Upper lobe of right lung (tissue), 1 donor: ENCODE measurements around the gene MPV17L2. TPM values are rescaled to one million over a fixed set of nuclear protein-coding genes. Genes with fewer than 3 reads are reported as not detected.
"Not testable (repeated sequence)": the region's sequence is repeated elsewhere in the genome, so short reads cannot be mapped to it uniquely, and the experiment has no call there.

Source experiments
- ATAC-seq: fragments of 200-7000 bp; cut with Tn5 transposase; one replicate; pipeline ENCODE4 v1.9.1; 2020; ENCODE audit warnings: mild to moderate bottlenecking, moderate library complexity
- DNase-seq: peaks from one replicate; pipeline ENCODE4 v3.0.0-alpha.2; 2020
- H3K27ac ChIP-seq: fragments of 200-600 bp; one replicate; pipeline ENCODE4 v1.8.0; 2022
- H3K27me3 ChIP-seq: fragments of 200-600 bp; one replicate; pipeline ENCODE4 v1.8.0; 2022; ENCODE audit warnings: mild to moderate bottlenecking
- H3K36me3 ChIP-seq: fragments of 200-600 bp; one replicate; pipeline ENCODE4 v1.8.0; 2022
- H3K4me1 ChIP-seq: fragments of 200-600 bp; one replicate; pipeline ENCODE4 v1.8.0; 2022
- H3K4me3 ChIP-seq: fragments of 200-600 bp; one replicate; pipeline ENCODE4 v1.8.0; 2022; ENCODE audit warnings: mild to moderate bottlenecking
- H3K9me3 ChIP-seq: fragments of 200-600 bp; one replicate; pipeline ENCODE4 v1.8.0; 2022
- intact Hi-C: fragments of 100-400 bp; cut with DNase I; formaldehyde crosslinking; loops from one replicate; pipeline ENCODE4 v1.11.0; 2022
- total RNA-seq: library from RNA; stranded (reverse); fragmentation: NEBNext Ultra II Directional; extraction: Animal tissue kit (Norgen Biotek cat#: 25700); gene quantifications from one replicate; pipeline ENCODE4 v1.2.1, GENCODE V29; 2021
- TF ChIP-seq, protein P1 (sequence below): fragments of 200-600 bp; IDR thresholded peaks from one replicate; pipeline ENCODE4 v1.8.0; 2022; ENCODE audit warnings: antibody characterized with exemption
- donor health status: DM: no; HTN: yes; CAD: no; lungs with severe emphysema.

The MPV17L2 gene
- total RNA-seq, 1 donor from 2014 or later: 8.2 TPM

DNA sequence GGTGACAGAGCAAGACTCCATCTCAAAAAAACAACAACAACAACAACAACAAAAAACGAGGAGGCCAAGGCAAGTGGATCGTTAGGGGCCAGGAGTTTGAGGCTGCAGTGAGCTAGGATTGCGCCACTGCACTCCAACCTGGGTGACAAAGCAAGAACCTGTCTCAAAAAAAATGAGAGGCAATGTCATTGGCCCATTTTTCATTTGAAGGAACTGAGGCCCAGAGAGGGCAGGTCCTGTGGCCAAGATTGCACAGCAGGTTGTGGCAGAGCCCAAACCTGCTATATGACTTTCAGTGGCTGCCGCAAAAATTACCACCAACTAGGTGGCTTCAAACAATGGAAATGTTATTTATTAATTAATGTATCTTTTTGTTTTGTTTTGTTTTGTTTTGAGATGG, 34.6 kb upstream of the MPV17L2 start:
- Histone ChIP-seq H3K27ac (no peak overlapping the region), H3K4me1 (peaks cover 46% of the 10 kb centered on the region), H3K36me3 (peaks cover 11% of the 10 kb centered on the region), H3K27me3 (no peaks in the 10 kb centered on the region), H3K4me3 (no peak overlapping the region), H3K9me3 (no peaks in the 10 kb centered on the region)
- intact Hi-C loops: no loop called here
- TF ChIP-seq, protein P1, sequence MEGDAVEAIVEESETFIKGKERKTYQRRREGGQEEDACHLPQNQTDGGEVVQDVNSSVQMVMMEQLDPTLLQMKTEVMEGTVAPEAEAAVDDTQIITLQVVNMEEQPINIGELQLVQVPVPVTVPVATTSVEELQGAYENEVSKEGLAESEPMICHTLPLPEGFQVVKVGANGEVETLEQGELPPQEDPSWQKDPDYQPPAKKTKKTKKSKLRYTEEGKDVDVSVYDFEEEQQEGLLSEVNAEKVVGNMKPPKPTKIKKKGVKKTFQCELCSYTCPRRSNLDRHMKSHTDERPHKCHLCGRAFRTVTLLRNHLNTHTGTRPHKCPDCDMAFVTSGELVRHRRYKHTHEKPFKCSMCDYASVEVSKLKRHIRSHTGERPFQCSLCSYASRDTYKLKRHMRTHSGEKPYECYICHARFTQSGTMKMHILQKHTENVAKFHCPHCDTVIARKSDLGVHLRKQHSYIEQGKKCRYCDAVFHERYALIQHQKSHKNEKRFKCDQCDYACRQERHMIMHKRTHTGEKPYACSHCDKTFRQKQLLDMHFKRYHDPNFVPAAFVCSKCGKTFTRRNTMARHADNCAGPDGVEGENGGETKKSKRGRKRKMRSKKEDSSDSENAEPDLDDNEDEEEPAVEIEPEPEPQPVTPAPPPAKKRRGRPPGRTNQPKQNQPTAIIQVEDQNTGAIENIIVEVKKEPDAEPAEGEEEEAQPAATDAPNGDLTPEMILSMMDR: no peak
- ATAC-seq (no peak), DNase-seq (no peak)

DNA sequence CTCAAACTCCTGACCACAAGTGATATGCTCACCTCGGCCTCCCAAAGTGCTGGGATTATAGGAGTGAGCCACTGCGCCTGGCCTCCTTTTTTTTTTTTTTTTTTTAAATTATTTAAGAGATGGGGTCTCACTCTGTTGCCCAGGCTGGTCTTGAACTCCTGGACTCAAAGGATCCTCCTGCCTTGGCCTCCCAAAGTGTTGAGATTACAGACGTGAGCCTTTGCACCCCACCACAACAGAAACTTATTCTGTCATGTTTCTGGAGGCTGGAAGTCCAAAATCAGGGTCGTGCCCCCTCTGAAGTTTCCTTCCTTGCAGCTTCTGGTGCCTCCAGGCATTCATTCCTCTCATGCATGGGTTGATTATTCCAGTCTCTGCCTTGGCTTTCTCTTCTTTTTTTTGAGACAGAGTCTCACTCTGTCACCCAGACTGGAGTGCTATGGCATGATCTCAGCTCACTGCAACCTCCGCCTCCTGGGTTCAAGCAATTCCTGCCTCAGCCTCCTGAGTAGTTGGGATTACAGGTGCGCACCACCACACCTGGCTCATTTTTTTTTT, 33.9 kb upstream of the MPV17L2 start:
- H3K4me3 ChIP-seq, intact Hi-C loops, ATAC-seq, H3K9me3 ChIP-seq, DNase-seq, H3K27ac ChIP-seq, H3K27me3 ChIP-seq: not testable (repeated sequence)
- Histone ChIP-seq H3K36me3 (peaks cover 18% of the 10 kb centered on the region), H3K4me1 (peaks cover 40% of the 10 kb centered on the region)

GRCh38 chr19:18159810-18160209, 33.2 kb upstream of the MPV17L2 start:
- no peak for ATAC-seq
- H3K27ac ChIP-seq: no peak overlapping the region

GRCh38 chr19:18160493-18160970, 32.5 kb upstream of the MPV17L2 start:
- peak overlapping the region; percentile 70 for H3K27ac ChIP-seq
- no peaks in the 10 kb centered on the region for H3K9me3 ChIP-seq
- intact Hi-C loops: loop anchor here (10.0 kb wide), 1 partner anchor 46 kb away; no protein-coding TSS in a partner anchor
- peaks cover 26% of the 10 kb centered on the region for H3K36me3 ChIP-seq
- TF ChIP-seq, protein P1: no peak
- peaks cover 33% of the 10 kb centered on the region for H3K4me1 ChIP-seq
- no peak for ATAC-seq
- H3K27me3 ChIP-seq: no peaks in the 10 kb centered on the region
- H3K4me3 ChIP-seq: peak overlapping the region; percentile 42
- DNase-seq: no peak

More at GRCh38 chr19:18159810-18160209, 33.2 kb upstream of the MPV17L2 start:
- Histone ChIP-seq H3K9me3 (no peaks in the 10 kb centered on the region), H3K4me3 (no peak overlapping the region), H3K36me3 (peaks cover 24% of the 10 kb centered on the region), H3K27me3 (no peaks in the 10 kb centered on the region), H3K4me1 (peaks cover 36% of the 10 kb centered on the region)
- TF ChIP-seq, protein P1: no peak
- DNase-seq: no peak
- intact Hi-C loops: loop anchor here (10.0 kb wide), 1 partner anchor 45 kb away; no protein-coding TSS in a partner anchor

GRCh38 chr19:18160971-18161635, 31.9 kb upstream of the MPV17L2 start:
- DNase-seq (peak; percentile 89), ATAC-seq (peak; percentile 93)
- Histone ChIP-seq H3K27me3 (no peaks in the 10 kb centered on the region), H3K9me3 (no peaks in the 10 kb centered on the region), H3K27ac (peak overlapping the region; percentile 70), H3K4me3 (peak overlapping the region; percentile 42), H3K4me1 (peaks cover 29% of the 10 kb centered on the region), H3K36me3 (peaks cover 32% of the 10 kb centered on the region)
- intact Hi-C loops: loop anchor here (10.0 kb wide), 1 partner anchor 46 kb away; no protein-coding TSS in a partner anchor
- TF ChIP-seq, protein P1: peak; percentile 53

GRCh38 chr19:18161636-18162002, 31.4 kb upstream of the MPV17L2 start:
- no peaks in the 10 kb centered on the region for H3K27me3 ChIP-seq
- ATAC-seq (no peak), DNase-seq (no peak)
- peaks cover 37% of the 10 kb centered on the region for H3K36me3 ChIP-seq
- H3K9me3 ChIP-seq: no peaks in the 10 kb centered on the region
- TF ChIP-seq, protein P1: no peak
- peaks cover 24% of the 10 kb centered on the region for H3K4me1 ChIP-seq
- H3K27ac ChIP-seq: no peak overlapping the region
- H3K4me3 ChIP-seq: no peak overlapping the region
- intact Hi-C loops: loop anchor here (10.0 kb wide), 1 partner anchor 47 kb away; no protein-coding TSS in a partner anchor
